Measurements from ENCODE around the gene PDPN.
"Not testable (repeated sequence)": the region's sequence is repeated elsewhere in the genome, so short reads cannot be mapped to it uniquely, and the experiment has no call there.

Gene PDPN, protein sequence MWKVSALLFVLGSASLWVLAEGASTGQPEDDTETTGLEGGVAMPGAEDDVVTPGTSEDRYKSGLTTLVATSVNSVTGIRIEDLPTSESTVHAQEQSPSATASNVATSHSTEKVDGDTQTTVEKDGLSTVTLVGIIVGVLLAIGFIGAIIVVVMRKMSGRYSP

GRCh38 chr1:13583595-13583965, at the start of gene PDPN:
Gene PDPN (plus strand): TSS chr1:13583832. CDS start chr1:13584034, 202 bp downstream.
- peak; percentile 70 for DNase-seq (ENCODE audit: low spot score)

GRCh38 chr1:13535227-13535626, 48.4 kb upstream of the PDPN start:
- DNase-seq (ENCODE audit: low spot score) = no peak

DNA sequence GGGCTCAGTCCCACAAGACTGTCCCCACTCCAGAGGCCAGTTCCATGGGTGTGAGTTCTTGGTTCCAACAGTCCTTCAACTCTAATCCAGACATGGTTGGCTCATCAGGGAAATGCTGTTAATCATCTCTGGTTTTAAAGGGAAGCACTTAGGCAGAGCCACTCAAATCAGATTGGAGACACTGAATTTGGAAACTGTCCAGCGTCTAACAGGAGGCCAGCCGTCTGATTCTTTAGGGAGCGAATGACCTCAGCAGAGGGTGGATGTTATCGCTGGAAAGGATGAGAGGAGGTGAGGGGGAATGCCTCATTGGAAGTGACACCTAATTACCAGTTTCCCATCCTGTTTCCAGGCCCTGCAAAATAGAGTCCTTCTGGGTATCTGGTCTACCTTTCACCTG, 47.1 kb upstream of the PDPN start:
- DNase-seq (ENCODE audit: low spot score) = no peak

GRCh38 chr1:13538832-13539231, 44.8 kb upstream of the PDPN start:
- DNase-seq (ENCODE audit: low spot score) = no peak

GRCh38 chr1:13539683-13540082, 43.9 kb upstream of the PDPN start:
- DNase-seq (ENCODE audit: low spot score) = no peak

DNA sequence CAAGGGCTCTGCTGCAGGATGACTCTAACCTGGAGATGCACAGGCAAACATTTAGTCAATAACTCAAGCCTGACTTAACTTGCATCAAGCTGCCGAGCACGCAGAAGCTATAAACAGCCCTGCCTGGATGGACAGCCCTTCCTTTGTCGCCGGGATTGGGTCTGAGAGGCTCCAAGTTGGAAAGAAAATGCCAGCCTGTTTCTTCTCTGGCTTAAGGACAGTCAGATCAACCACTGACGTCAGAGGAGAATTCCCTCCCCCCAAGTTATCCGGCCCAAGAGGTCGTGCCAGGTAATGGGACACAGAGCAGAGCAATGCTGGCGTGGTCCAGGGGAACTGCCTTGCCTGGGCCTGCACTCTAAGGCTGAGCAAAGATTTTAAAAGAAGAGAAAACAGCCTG, 42.8 kb upstream of the PDPN start:
- DNase-seq (ENCODE audit: low spot score) = no peak

DNA sequence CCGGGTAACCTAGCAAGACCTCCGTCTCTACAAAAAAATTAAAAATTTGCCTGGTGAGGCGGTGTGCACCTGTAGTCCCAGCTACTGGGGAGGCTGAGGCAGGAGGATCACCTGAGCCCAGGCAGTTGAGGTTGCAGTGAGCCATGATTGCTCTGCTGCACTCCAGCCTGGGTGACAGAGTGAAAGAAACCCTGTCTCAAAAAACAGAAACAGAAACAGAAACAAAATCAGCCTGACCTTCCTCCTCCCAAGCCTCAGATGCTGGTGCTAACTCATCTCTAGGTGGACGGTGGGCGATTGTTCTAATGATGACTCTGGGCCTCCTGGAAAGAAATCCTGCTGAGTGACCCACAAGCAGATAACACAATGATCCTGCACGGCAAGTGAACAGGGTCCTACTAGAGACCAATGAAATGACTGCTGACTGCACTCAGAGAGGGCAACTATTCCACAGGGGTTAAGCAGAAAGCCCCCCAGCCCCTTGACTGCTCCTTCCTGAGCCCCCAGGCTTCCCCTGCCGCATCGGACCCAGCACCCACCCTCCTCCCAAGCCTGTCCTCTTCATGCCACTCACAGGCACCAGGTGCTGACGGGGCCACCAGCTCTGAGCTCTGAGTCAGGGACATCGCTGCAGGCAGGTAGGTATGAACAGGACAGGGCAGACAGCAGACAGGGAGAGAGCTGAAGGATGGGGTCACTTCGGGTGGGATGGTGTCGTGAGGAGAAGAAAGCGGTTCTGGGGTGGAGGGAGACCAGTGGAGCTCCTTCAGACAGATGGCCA, 42.0 kb upstream of the PDPN start:
- DNase-seq (ENCODE audit: low spot score) = no peak

GRCh38 chr1:13543451-13544220, 40.0 kb upstream of the PDPN start:
- DNase-seq (ENCODE audit: low spot score) = peak; percentile 84

DNA sequence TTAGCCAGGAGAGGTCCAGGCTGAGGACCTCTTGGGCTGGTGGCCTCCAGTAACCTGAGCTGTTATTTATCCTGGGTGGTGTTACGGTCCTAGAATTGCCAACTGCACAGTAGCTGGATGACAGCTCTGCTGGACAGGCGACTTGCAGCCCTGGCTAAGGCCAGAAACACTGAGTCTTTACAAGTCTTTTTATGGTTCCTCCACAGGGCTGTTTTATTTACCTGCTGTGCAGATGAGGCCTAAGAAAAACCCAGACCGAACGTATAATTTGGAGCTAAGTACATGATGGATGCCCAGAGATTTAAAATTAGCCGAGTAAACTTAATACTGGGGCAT, 39.4 kb upstream of the PDPN start:
- no peak for DNase-seq (ENCODE audit: low spot score)

- DNase-seq (ENCODE audit: low spot score) = no peak
Observed at GRCh38 chr1:13546791-13547190, 36.8 kb upstream of the PDPN start.

DNA sequence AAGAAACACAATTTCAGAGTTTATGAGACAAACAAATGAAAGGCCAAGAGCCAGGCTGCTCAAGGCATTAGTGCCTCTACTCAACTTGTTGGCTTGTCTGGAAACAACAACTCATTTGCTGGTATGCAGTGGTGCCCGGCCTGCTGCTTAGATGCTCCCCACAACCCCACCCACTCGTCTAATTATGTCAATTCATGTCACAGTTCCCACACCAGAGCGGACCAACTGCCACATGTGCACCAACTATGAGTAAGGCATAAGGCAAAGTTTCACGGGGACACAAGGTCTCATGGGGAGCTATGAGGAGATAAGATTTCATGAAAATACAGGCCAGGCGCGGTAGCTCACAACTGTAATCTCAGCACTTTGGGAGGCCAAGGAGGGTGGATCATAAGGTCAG, 35.4 kb upstream of the PDPN start:
- DNase-seq (ENCODE audit: low spot score) = no peak

DNA sequence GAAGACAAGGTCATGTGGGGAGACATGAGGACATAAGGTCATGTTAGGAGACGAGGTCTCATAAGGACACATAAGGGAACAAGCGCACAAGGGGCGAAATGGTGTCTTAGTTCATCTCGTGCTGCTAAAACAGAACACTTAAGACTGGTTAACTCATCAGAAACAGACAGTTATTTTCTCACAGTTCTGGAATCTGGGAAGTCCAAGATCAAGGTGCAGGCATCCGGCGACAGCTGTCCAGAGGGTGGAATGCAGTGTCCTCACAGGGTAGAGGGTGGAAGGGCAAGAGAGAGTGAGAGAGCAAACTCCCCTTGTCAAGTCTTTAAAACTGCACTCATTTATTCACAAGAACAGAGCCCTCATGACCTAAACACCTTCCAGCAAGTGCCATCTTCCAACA, 34.6 kb upstream of the PDPN start:
- DNase-seq (ENCODE audit: low spot score) = no peak

GRCh38 chr1:13549521-13549920, 34.1 kb upstream of the PDPN start:
- no peak for DNase-seq (ENCODE audit: low spot score)

- DNase-seq (ENCODE audit: low spot score) = no peak
Observed at GRCh38 chr1:13550663-13551062, 33.0 kb upstream of the PDPN start.

GRCh38 chr1:13554798-13555197, 28.8 kb upstream of the PDPN start:
- DNase-seq (ENCODE audit: low spot score) = no peak

- no peak for DNase-seq (ENCODE audit: low spot score)
Observed at GRCh38 chr1:13556224-13556764, 27.3 kb upstream of the PDPN start.

DNA sequence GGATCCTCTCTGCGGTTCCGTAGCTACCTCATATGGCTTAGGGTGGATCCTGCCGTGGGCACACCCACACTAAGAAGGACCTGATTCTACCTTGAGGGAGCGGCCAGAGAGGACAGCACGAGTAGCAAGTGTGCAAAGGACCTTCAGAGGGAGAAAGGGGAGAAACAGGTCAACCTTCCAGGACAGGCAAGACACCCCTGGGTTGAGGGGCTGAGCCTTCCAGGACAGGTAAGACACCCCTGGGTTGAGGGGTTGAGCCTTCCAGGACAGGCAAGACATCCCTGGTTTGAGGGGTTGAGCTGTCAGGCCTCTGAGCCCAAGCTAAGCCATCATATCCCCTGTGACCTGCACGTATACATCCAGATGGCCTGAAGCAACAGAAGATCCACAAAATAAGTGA, 23.1 kb upstream of the PDPN start:
- no peak for DNase-seq (ENCODE audit: low spot score)

DNA sequence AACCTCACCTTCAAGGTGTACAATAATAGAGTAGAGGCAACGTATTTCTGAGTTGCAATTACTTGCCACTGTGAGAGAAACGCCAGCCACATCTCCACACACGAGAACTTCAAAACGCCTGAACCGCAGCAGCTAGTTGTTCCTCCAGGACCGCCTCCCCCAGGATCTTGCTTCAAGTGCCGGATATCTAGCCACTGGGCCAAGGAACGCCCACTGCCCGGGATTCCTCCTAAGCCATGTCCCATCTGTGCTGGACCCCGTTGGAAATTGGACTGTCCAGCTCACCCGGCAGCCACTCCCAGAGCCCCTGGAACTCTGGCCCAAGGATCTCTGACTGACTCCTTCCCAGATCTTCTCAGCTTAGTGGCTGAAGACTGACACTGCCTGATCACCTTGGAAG, 20.7 kb upstream of the PDPN start:
- DNase-seq (ENCODE audit: low spot score) = not testable (repeated sequence)

- DNase-seq (ENCODE audit: low spot score) = no peak
Observed at GRCh38 chr1:13564073-13564472, 19.6 kb upstream of the PDPN start.

GRCh38 chr1:13570435-13570834, 13.2 kb upstream of the PDPN start:
- DNase-seq (ENCODE audit: low spot score) = not testable (repeated sequence)

DNA sequence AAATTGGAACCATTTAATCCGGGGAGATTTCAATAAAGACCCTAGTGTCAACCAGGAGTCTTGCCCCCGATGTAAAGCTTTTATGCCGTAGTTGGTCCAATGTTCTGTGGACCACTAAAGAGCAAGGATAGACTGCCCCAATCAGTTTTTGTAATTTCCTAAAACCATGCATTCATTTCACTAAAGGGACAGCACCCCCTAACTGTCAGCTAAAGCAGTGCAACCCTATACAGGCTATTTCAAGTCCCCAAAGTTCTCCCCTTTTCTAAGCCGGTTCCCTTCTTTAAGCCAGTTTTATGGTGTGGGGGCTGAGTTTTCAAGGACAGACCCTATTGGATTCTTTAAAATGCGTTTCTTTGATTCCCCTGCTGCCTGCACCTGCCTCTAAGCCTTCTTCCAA, 12.7 kb upstream of the PDPN start:
- no peak for DNase-seq (ENCODE audit: low spot score)

DNA sequence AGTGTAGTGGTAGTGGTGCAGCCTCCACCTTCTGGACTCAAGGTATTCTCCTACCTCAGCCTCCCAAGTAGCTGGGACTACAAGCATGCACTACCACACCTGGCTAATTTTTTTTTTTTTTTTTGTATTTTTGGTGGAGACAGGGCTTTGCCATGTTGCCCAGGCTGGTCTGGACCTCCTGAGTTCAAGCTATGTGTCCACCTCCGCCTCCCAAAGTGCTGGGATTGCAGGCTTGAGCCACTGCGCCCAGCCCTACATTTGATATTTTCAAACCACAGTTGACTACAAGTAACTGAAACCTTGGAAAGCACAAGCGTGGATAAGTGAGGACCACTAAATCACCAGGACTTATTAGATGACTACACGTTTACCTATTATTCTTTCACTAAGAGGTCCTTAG, 10.0 kb upstream of the PDPN start:
- no peak for DNase-seq (ENCODE audit: low spot score)

- DNase-seq (ENCODE audit: low spot score) = no peak
Observed at GRCh38 chr1:13576926-13577325, 6.7 kb upstream of the PDPN start.

Measured in AG20443 (cell line).